Lower lobe of right lung (tissue), 2 donors: Measurements from ENCODE around the gene PKMYT1. TPM values are rescaled to one million over a fixed set of nuclear protein-coding genes. Genes with fewer than 3 reads are reported as not detected.

ENCODE experiments used
- ATAC-seq, 2 donors: fragments of 200-7000 bp; cut with Tn5 transposase; one replicate each; pipeline ENCODE4 v1.9.1; 2020 to 2022; ENCODE audit warnings: mild to moderate bottlenecking in 2 of 2, moderate library complexity in 2 of 2
- DNase-seq: peaks from one replicate; pipeline ENCODE4 v3.0.0-alpha.2; 2020
- H3K27ac ChIP-seq: fragments of 200-600 bp; one replicate; pipeline ENCODE4 v1.8.0; 2022
- H3K27me3 ChIP-seq: fragments of 200-600 bp; one replicate; pipeline ENCODE4 v1.8.0; 2022; ENCODE audit warnings: low read depth
- H3K36me3 ChIP-seq: fragments of 200-600 bp; one replicate; pipeline ENCODE4 v1.8.0; 2022; ENCODE audit warnings: mild to moderate bottlenecking
- H3K4me1 ChIP-seq: fragments of 200-600 bp; one replicate; pipeline ENCODE4 v1.8.0; 2022
- H3K4me3 ChIP-seq: fragments of 200-600 bp; one replicate; pipeline ENCODE4 v1.8.0; 2022; ENCODE audit warnings: mild to moderate bottlenecking
- H3K9me3 ChIP-seq: fragments of 200-600 bp; one replicate; pipeline ENCODE4 v1.8.0; 2022
- intact Hi-C: fragments of 100-400 bp; cut with DNase I; formaldehyde crosslinking; loops from one replicate; pipeline ENCODE4 v1.11.0; 2022
- total RNA-seq: library from RNA; stranded (reverse); fragmentation: NEBNext Ultra II Directional; extraction: Animal tissue kit (Norgen Biotek cat#: 25700); gene quantifications from one replicate; pipeline ENCODE4 v1.2.1, GENCODE V29; 2021
- TF ChIP-seq, protein P1 (sequence below): fragments of 200-600 bp; IDR thresholded peaks from one replicate; pipeline ENCODE4 v1.8.0; 2022; ENCODE audit warnings: antibody characterized with exemption, mild to moderate bottlenecking
- donor health status: DM: no; HTN: yes; CAD: no; lungs with severe emphysema.

PKMYT1 gene
- total RNA-seq, 1 donor from 2014 or later: 4.0 TPM

DNA sequence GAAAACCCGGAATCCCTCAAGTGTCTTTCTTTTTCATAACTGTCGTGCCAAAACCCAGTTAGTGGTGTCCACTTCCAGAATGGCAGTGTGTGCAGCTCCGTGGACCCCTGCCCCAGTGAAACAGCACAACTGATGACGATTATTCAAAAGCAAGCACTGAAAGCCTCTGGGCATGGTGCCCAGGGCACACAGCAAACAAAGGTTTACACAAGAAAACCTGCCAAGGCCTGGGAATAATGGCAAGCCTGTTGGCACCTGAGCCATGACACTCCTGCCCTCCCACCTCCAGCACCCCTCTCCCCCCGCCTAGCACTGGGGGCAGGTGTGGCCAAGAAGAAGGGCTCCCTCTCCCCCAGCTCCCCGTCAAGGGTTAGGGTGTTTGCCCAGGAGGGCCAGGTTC lies 2.8 kb downstream of the PKMYT1 start:
- Histone ChIP-seq H3K4me1 (peaks cover 22% of the 10 kb centered on the region), H3K4me3 (no peak overlapping the region), H3K27ac (no peak overlapping the region), H3K9me3 (no peaks in the 10 kb centered on the region), H3K36me3 (no peaks in the 10 kb centered on the region), H3K27me3 (peaks cover 4% of the 10 kb centered on the region)
- intact Hi-C loops: no loop called here
- ATAC-seq (peak; percentile 2 to 39), DNase-seq (peak; percentile 75)
- TF ChIP-seq, protein P1, sequence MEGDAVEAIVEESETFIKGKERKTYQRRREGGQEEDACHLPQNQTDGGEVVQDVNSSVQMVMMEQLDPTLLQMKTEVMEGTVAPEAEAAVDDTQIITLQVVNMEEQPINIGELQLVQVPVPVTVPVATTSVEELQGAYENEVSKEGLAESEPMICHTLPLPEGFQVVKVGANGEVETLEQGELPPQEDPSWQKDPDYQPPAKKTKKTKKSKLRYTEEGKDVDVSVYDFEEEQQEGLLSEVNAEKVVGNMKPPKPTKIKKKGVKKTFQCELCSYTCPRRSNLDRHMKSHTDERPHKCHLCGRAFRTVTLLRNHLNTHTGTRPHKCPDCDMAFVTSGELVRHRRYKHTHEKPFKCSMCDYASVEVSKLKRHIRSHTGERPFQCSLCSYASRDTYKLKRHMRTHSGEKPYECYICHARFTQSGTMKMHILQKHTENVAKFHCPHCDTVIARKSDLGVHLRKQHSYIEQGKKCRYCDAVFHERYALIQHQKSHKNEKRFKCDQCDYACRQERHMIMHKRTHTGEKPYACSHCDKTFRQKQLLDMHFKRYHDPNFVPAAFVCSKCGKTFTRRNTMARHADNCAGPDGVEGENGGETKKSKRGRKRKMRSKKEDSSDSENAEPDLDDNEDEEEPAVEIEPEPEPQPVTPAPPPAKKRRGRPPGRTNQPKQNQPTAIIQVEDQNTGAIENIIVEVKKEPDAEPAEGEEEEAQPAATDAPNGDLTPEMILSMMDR: no peak

DNA sequence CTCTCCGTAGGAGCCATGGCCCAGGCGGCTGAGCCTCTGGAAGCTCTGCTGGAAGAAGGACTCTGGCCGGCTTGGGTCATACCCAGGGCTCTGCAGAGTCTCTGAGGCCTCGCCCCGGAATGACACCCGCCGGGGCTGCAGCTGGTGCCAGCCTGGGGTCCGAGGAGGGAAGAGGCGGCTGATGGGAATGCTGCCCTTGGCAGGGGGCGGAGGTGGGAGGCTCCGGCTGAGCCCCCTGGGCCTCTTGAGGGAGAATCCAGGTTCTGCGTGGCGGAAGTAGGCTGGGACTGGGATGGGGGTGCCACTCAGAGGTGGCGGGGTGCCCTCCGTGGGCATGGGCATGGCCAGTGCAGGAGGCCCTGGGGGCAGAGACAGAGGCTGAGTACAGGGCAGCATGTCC lies 3.6 kb downstream of the PKMYT1 start:
- no peak overlapping the region for H3K27ac ChIP-seq
- DNase-seq (no peak), ATAC-seq (no peak)
- intact Hi-C loops: no loop called here
- no peak overlapping the region for H3K4me3 ChIP-seq
- H3K27me3 ChIP-seq: peaks cover 4% of the 10 kb centered on the region
- no peaks in the 10 kb centered on the region for H3K9me3 ChIP-seq
- no peaks in the 10 kb centered on the region for H3K36me3 ChIP-seq
- H3K4me1 ChIP-seq: peaks cover 22% of the 10 kb centered on the region
- TF ChIP-seq, protein P1: no peak

DNA sequence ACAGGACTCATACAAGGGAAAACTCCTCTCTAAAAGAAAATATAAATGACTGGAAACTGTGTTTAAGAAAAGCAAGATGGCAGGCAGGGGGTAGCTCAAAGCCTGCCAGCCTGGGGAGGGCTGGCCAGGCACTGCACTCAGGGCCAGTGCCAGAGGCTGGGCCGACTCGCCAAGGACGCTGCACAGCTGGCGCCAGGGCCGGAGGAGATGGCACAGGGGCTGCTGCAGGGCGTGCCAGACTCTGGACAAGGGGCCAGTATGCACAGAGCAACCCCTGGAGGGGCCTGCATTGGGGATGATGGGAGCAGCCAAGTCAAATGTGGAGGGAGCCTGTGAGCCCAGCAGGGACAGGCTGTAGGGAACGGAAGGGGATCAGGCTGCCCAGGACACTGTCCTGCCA lies 4.0 kb downstream of the PKMYT1 start:
- H3K4me1 ChIP-seq: peaks cover 21% of the 10 kb centered on the region
- TF ChIP-seq, protein P1: no peak
- ATAC-seq (no peak), DNase-seq (no peak)
- no peaks in the 10 kb centered on the region for H3K9me3 ChIP-seq
- no peaks in the 10 kb centered on the region for H3K36me3 ChIP-seq
- no peak overlapping the region for H3K4me3 ChIP-seq
- H3K27me3 ChIP-seq: peaks cover 4% of the 10 kb centered on the region
- intact Hi-C loops: no loop called here
- H3K27ac ChIP-seq: no peak overlapping the region

DNA sequence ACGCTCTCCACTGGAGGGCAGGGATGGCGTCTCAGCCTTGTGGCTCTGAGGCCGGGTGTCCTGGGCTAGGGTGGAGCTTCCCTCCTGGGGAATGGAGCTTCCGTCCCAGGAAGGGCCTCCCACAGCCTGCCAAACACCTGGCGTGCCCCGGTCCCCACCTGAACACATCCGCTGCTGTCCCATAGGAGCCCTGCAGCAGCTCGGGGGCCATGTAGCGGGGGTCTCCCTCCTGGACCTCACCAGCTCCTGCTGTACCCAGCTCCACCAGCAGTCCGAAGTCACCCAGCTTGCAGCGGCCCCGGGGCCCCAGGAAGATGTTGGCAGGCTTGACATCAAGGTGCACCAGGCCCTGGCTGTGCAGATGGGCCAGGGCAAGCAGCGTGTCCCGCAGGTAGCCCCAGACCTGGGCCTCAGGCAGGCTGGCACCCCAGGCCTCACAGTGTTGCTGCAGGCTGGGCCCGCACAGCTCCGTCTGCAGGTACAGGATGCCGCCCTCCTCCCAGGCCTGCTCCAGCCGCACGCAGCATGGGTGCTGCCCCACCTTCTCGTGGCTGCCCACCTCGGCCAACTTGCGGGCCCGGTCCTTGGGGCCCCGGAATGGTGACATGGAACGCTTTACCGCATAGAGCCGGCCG lies 5.0 kb downstream of the PKMYT1 start:
- ATAC-seq: no peak
- H3K36me3 ChIP-seq: no peaks in the 10 kb centered on the region
- no peaks in the 10 kb centered on the region for H3K9me3 ChIP-seq
- TF ChIP-seq, protein P1: no peak
- H3K4me3 ChIP-seq: no peak overlapping the region
- intact Hi-C loops: no loop called here
- peaks cover 4% of the 10 kb centered on the region for H3K27me3 ChIP-seq
- no peak overlapping the region for H3K27ac ChIP-seq
- peaks cover 24% of the 10 kb centered on the region for H3K4me1 ChIP-seq
- no peak for DNase-seq

DNA sequence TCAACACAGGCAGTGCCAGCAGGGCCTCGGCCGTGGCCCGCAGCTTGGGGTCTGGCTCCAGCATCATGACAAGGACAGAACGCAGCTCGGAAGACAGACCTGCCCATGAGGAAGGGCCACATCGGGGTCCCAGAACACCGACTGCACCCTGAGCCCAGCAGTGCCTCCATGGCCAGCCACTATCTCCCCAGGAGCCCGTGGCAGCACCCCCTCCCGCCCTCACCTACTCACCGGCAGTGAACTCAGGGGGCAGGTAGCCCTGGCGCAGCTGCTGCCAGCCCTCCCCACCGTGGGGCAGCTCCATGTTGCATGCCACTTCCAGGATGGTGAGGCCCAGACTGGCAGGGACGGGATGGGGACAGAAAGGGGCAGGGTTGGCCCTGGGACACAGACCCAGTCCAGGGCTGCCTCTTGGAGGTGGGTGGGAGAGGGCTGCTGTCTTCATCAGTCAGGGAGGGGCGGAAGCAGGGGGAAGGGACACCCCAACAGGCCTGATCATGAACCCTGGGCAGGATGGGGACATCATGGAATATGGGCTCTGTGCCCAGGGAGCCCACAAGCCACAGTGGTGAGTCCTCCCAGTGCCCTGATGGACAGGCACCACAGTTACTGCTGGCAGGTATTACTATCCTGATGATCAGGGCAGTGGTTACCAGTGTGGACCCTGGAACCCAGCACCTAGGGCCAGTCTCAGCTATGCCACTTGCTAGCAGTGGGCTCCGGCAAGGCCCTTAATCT lies 5.8 kb downstream of the PKMYT1 start:
- DNase-seq: no peak
- H3K4me1 ChIP-seq: peaks cover 24% of the 10 kb centered on the region
- no peak overlapping the region for H3K4me3 ChIP-seq
- TF ChIP-seq, protein P1: no peak
- no peaks in the 10 kb centered on the region for H3K9me3 ChIP-seq
- H3K27me3 ChIP-seq: peaks cover 3% of the 10 kb centered on the region
- H3K36me3 ChIP-seq: no peaks in the 10 kb centered on the region
- intact Hi-C loops: no loop called here
- no peak for ATAC-seq
- no peak overlapping the region for H3K27ac ChIP-seq
